ENCODE results near the gene PRELID2. TPM values are rescaled to one million over a fixed set of nuclear protein-coding genes. Genes with fewer than 3 reads are reported as not detected.

Gene PRELID2
- total and polyA plus RNA-seq, 2 donors: 3.1 to 6.6 TPM

DNA sequence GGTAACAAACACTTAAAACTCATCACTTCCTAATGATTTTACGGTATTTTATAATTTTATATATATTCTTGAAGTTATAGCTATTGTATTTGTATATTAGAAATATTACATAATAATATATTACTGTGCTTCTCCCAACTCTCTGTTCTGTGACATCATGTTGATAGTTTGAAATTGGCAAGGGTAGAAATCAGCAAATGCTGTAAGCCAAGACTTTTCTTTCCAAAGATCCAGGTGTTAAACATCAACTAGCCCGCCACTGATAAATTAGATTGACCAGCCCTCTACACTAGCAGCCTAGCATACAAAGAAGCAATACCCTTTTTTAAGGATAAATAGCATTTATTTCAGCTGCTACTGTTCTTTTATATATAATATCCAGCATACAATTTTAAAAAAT is 122.9 kb downstream of the PRELID2 start:
- Histone ChIP-seq H3K4me1 (ENCODE audit: control insufficient read depth in 2 of 2, insufficient read depth in 2 of 2, low read length in 2 of 2) (no peaks in the 10 kb centered on the region), H3K36me3 (ENCODE audit: control insufficient read depth in 2 of 2, insufficient read depth in 2 of 2, low read length in 1 of 2) (no peaks in the 10 kb centered on the region), H3K27ac (ENCODE audit: low read depth in 1 of 2, low read length in 1 of 2) (no peak overlapping the region), H3K27me3 (ENCODE audit: control insufficient read depth in 2 of 2, insufficient read depth in 1 of 2, low read length in 1 of 2) (no peaks in the 10 kb centered on the region), H3K9me3 (ENCODE audit: control insufficient read depth in 2 of 2, insufficient read depth in 1 of 2, low read length in 1 of 2) (no peaks in the 10 kb centered on the region), H3K4me3 (ENCODE audit: low read length in 2 of 2) (no peak overlapping the region)
- DNase-seq (ENCODE audit: low read depth in 6 of 9, low spot score in 9 of 9): no peak
- 95% methylated on average over 2 of the region's 2 CpGs for WGBS

DNA sequence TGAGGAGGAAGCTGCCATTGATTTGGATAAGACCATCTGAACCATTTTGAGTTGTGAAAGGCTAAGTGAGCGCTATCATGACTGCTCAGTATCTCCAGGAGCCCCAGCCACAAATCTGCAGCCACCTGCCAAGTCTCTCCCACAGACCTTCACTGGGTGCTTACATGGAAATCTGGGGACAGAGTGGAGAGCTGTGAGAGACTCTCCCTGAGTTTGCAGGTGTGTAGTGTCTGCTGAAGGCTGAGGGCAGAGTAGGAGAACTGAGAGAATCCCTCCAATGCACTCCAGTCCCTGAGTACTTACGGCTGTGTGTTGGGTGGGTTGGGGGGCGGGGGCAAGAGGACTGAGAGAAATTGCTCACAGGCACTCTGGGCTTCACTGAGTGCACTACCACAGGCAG is 123.7 kb downstream of the PRELID2 start:
- no peaks in the 10 kb centered on the region for H3K27me3 ChIP-seq (ENCODE audit: control insufficient read depth in 2 of 2, insufficient read depth in 1 of 2, low read length in 1 of 2)
- WGBS: 64% methylated on average over 3 of the region's 3 CpGs
- H3K4me1 ChIP-seq (ENCODE audit: control insufficient read depth in 2 of 2, insufficient read depth in 2 of 2, low read length in 2 of 2): no peaks in the 10 kb centered on the region
- no peak overlapping the region for H3K4me3 ChIP-seq (ENCODE audit: low read length in 2 of 2)
- no peak overlapping the region for H3K27ac ChIP-seq (ENCODE audit: low read depth in 1 of 2, low read length in 1 of 2)
- H3K9me3 ChIP-seq (ENCODE audit: control insufficient read depth in 2 of 2, insufficient read depth in 1 of 2, low read length in 1 of 2): no peaks in the 10 kb centered on the region
- no peaks in the 10 kb centered on the region for H3K36me3 ChIP-seq (ENCODE audit: control insufficient read depth in 2 of 2, insufficient read depth in 2 of 2, low read length in 1 of 2)
- DNase-seq (ENCODE audit: low read depth in 6 of 9, low spot score in 9 of 9): no peak

Other genes with a start within 250 kb of the PRELID2 start
- 0.05 TPM for gene GRXCR2, start 37.7 kb upstream of the PRELID2 start, total RNA-seq
- 0.05 TPM for gene GRXCR2, start 37.7 kb upstream of the PRELID2 start, polyA plus RNA-seq
- 0.76 TPM for gene SH3RF2, start 101.2 kb upstream of the PRELID2 start, total RNA-seq
- gene SH3RF2, start 101.2 kb upstream of the PRELID2 start, polyA plus RNA-seq: 2.4 TPM